Heart right ventricle (tissue), 16 donors: ENCODE measurements around the gene VWA7. TPM values are rescaled to one million over a fixed set of nuclear protein-coding genes. Genes with fewer than 3 reads are reported as not detected.
"Not testable (repeated sequence)": the region's sequence is repeated elsewhere in the genome, so short reads cannot be mapped to it uniquely, and the experiment has no call there.

Experiments used
- ATAC-seq, 8 donors: fragments of 200-7000 bp; cut with Tn5 transposase; one replicate each; pipeline ENCODE4 v1.9.1; 2020; ENCODE audit warnings: mild to moderate bottlenecking in 8 of 8, moderate library complexity in 8 of 8, moderate number of reproducible peaks in 1 of 8
- DNase-seq, 2 donors: peaks; one replicate each; pipeline ENCODE4 v3.0.0-alpha.2; 2020
- H3K27ac ChIP-seq, 10 donors: fragments of 200-600 bp; sonication (generic) in 2 of 10; one replicate each; pipeline versions ENCODE4 v1.5.0 to v1.8.0; 2020 to 2022; ENCODE audit warnings: mild to moderate bottlenecking in 3 of 10
- H3K27me3 ChIP-seq, 7 donors: fragments of 200-600 bp; one replicate each; pipeline ENCODE4 v1.8.0; 2021 to 2022; ENCODE audit warnings: mild to moderate bottlenecking in 2 of 7
- H3K36me3 ChIP-seq, 9 donors: fragments of 200-600 bp; sonication (generic) in 1 of 9; one replicate each; pipeline versions ENCODE4 v1.5.0 to v1.8.0; 2020 to 2022; ENCODE audit warnings: mild to moderate bottlenecking in 2 of 9
- H3K4me1 ChIP-seq, 9 donors: fragments of 200-600 bp; sonication (generic) in 1 of 9; one replicate each; pipeline versions ENCODE4 v1.5.0 to v1.8.0; 2020 to 2022; ENCODE audit warnings: mild to moderate bottlenecking in 4 of 9
- H3K4me3 ChIP-seq, 10 donors: fragments of 200-600 bp; sonication (generic) in 2 of 10; one replicate each; pipeline versions ENCODE4 v1.5.0 to v1.8.0; 2020 to 2022; ENCODE audit warnings: mild to moderate bottlenecking in 7 of 10, moderate library complexity in 2 of 10
- H3K9me3 ChIP-seq, 11 donors: fragments of 200-600 bp in 10 of 11; sonication (generic) in 2 of 11; one replicate each; pipeline versions ENCODE4 v1.5.0 to v1.8.0; 2013 to 2022; ENCODE audit warnings: mild to moderate bottlenecking in 2 of 11, control low read depth in 1 of 11, moderate library complexity in 1 of 11
- CTCF ChIP-seq, 9 donors: fragments of 200-600 bp; sonication (generic) in 2 of 9; IDR thresholded peaks; one replicate each; pipeline versions ENCODE4 v1.5.0 to v1.8.0; 2021 to 2022; ENCODE audit warnings: antibody characterized with exemption in 9 of 9, mild to moderate bottlenecking in 5 of 9, moderate library complexity in 1 of 9
- WGBS, 2 donors: extraction: QIAGEN DNeasy Blood & Tissue Kit; methylation state at CpG; one replicate each; pipeline ENCODE4 v1.1.7; 2013; ENCODE audit warnings: inconsistent platforms in 1 of 2; 5-methylcytosine and 5-hydroxymethylcytosine counted together
- intact Hi-C, 10 donors: fragments of 100-400 bp; cut with DNase I; formaldehyde crosslinking; loops; one replicate each; pipeline versions ENCODE4 v1.11.1 to v1.14.2; 2022
- polyA plus RNA-seq, 2 donors: library from polyadenylated mRNA; stranded (reverse); fragments of 200-250 nt; gene quantifications; one replicate each; pipeline ENCODE4 v1.2.3, GENCODE V29; 2013
- total RNA-seq, 10 donors: library from RNA; stranded (reverse); fragmentation: NEBNext Ultra II Directional in 3 of 10; extraction: Animal tissue kit (Norgen Biotek cat#: 25700) in 3 of 10; gene quantifications; one replicate each; pipeline versions ENCODE4 v1.2.1 to v1.2.4, GENCODE V29; 2021 to 2023
- donor health status: Arrhythmogenic right ventricular cardiomyopathy.
- donor health status: ischemic (EF 13 %, LVEDD 7.1; RV severe dilation, severe dysfunction).
- donor health status: healthy with polysubstance abuse.
- donor health status: DM: no; HTN: yes; CAD: no.
- donor health status: DM: no; HTN: no; CAD: no.
- donor health status: ischemic (EF 25% LVEDD 6.9; RV normal size, moderate dysfunction).
- donor health status: ischemic (EF 25% LVEDD 5.7; RV mildly dilated, moderate dysfunction).
- donor health status: healthy.
- donor health status: DM: yes; HTN: yes; CAD: no.
- donor health status: Ischemic cardiomyopathy.
- donor health status: ischemic (EF 35%, LVEDD 5.7; RV mildly dilated, moderate dysfunction).
- donor health status: nonischemic (EF 11% LVEDD 7.7; RV severe dilation, severe dysfunction).
- donor health status: DM: yes; HTN: yes; CAD: no.
- donor health status: PGD.
- donor health status: ischemic (EF 29% LVEDD 5.4; RV normal size, mild dysfunction).
- donor health status: nonischemic (EF 23%, LVEDD 6.1; RV moderate dilation, normal function).

Gene VWA7
- total and polyA plus RNA-seq, 12 donors = 2.2 to 28.3 (median 17.3) TPM

GRCh38 chr6:31794866-31795615 lies 17.9 kb upstream of the VWA7 start:
- Histone ChIP-seq H3K27ac (peak overlapping the region; percentile 84 to 99 (median 96)), H3K9me3 (no peaks in the 10 kb centered on the region), H3K27me3 (no peaks in the 10 kb centered on the region), H3K4me3 (peak overlapping the region; percentile 57 to 99 (median 86)), H3K4me1 (peaks cover 5 to 41% (median 14%) of the 10 kb centered on the region in 9 donors), H3K36me3 (peaks cover 0 to 61% (median 0%) of the 10 kb centered on the region in 9 donors)
- intact Hi-C loops = loop anchor here in 5 of 10 donors (1.0 to 10.0 kb wide), 6 partner anchors 32 to 68 kb away; partner anchors contain the start of genes CLIC1 (in 2 of the 5), DDAH2 (in 1 of the 5) and HSPA1B (in 1 of the 5)
- peak in 1 of 2 donors; percentile 34 for DNase-seq
- 2% methylated on average over 44 of the region's 44 CpGs for WGBS, 2 donors
- peak; percentile 7 to 48 (median 26) for ATAC-seq
- no peak for TF ChIP-seq CTCF (IDR thresholded peaks at IDR 0.05)

GRCh38 chr6:31794294-31794865 lies 17.3 kb upstream of the VWA7 start:
- Histone ChIP-seq H3K36me3 (peaks cover 0 to 63% (median 0%) of the 10 kb centered on the region in 9 donors), H3K4me1 (peaks cover 5 to 41% (median 14%) of the 10 kb centered on the region in 9 donors), H3K27me3 (no peaks in the 10 kb centered on the region), H3K9me3 (no peaks in the 10 kb centered on the region), H3K27ac (peak overlapping the region in 9 of 10 donors; percentile 84 to 99 (median 95)), H3K4me3 (peak overlapping the region; percentile 57 to 99 (median 86))
- intact Hi-C loops = loop anchor here in 4 of 10 donors (1.0 to 10.0 kb wide), 5 partner anchors 32 to 60 kb away; partner anchors contain the start of genes CLIC1 (in 2 of the 4) and HSPA1B (in 1 of the 4)
- 28 to 36% methylated on average over 7 of the region's 7 CpGs for WGBS, 2 donors
- ATAC-seq (no peak), DNase-seq (no peak)
- no peak for TF ChIP-seq CTCF (IDR thresholded peaks at IDR 0.05)

- not testable (repeated sequence) for H3K27me3 ChIP-seq, ATAC-seq, DNase-seq, H3K9me3 ChIP-seq
- H3K4me1 ChIP-seq = peaks cover 5 to 41% (median 14%) of the 10 kb centered on the region in 9 donors
- intact Hi-C loops = loop anchor here in 4 of 10 donors (1.0 to 10.0 kb wide), 5 partner anchors 33 to 59 kb away; partner anchors contain the start of genes CLIC1 (in 2 of the 4) and HSPA1B (in 1 of the 4)
- 90 to 92% methylated on average over 6 of the region's 6 CpGs for WGBS, 2 donors
- H3K36me3 ChIP-seq = peaks cover 0 to 63% (median 0%) of the 10 kb centered on the region in 9 donors
- H3K27ac ChIP-seq = peak overlapping the region in 1 of 10 donors; percentile 97
- H3K4me3 ChIP-seq = peak overlapping the region in 1 of 10 donors; percentile 97
These were observed 16.8 kb upstream of the VWA7 start for GRCh38 chr6:31793927-31794245.

- peaks cover 0 to 57% (median 0%) of the 10 kb centered on the region in 9 donors for H3K36me3 ChIP-seq
- DNase-seq (no peak), ATAC-seq (no peak)
- no peaks in the 10 kb centered on the region for H3K9me3 ChIP-seq
- H3K27me3 ChIP-seq = no peaks in the 10 kb centered on the region
- no peak for TF ChIP-seq CTCF (IDR thresholded peaks at IDR 0.05)
- WGBS, 2 donors = 86 to 90% methylated on average over 11 to 12 of the region's 12 CpGs
- peaks cover 5 to 35% (median 14%) of the 10 kb centered on the region in 9 donors for H3K4me1 ChIP-seq
- intact Hi-C loops = loop anchor here in 2 of 10 donors (5.0 to 10.0 kb wide), 2 partner anchors 40 to 58 kb away; partner anchors contain the start of gene CLIC1 (in 1 of the 2)
- H3K4me3 ChIP-seq = no peak overlapping the region
- peak overlapping the region in 1 of 10 donors; percentile 18 for H3K27ac ChIP-seq
These were observed 15.6 kb upstream of the VWA7 start for GRCh38 chr6:31792761-31793171.
